ENCODE data around the gene GRAMD1A. TPM values are rescaled to one million over a fixed set of nuclear protein-coding genes. Genes with fewer than 3 reads are reported as not detected.

Gene GRAMD1A
- polyA plus RNA-seq, 1 donor from 2014 or later = 19.0 TPM

DNA sequence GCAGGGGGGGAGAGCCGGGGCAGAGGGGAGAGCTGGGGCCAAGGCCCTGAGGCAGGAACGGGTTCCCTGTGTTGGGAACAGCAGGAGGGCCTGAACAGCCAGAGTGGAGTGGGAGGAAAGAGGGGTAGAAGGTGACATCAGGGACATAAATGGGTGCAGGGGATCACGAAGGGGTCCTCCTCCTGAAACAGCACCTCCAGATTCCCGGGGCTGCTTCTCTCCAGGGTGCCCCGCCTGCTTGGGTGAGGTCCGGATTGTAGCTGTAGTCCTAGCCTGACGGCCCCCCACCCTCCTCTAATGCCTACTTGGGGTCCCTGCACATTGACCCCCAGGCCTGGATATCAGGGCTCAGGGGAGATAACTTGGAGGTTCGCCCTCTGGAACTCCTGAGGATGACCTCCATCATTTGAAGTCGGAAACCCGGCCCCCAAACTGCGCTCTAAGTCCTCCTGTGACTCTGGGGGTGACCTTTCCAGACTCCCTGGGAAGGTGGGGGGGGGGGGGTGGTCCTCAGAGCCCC, 29.7 kb downstream of the GRAMD1A start:
- Histone ChIP-seq H3K9me3 (ENCODE audit: low read length) (no peaks in the 10 kb centered on the region), H3K4me3 (ENCODE audit: low read length) (peak overlapping the region; percentile 62), H3K9me2 (ENCODE audit: insufficient read depth, low read length) (no peaks in the 10 kb centered on the region), H2AFZ (ENCODE audit: low read depth, low read length) (no peak overlapping the region), H3K9ac (ENCODE audit: low read length) (peak overlapping the region; percentile 49), H3K36me3 (ENCODE audit: insufficient read depth, low read length) (no peaks in the 10 kb centered on the region), H3F3A (ENCODE audit: insufficient read depth, low read length, poor library complexity, severe bottlenecking) (no peaks in the 10 kb centered on the region), H4K20me1 (ENCODE audit: insufficient read depth) (no peaks in the 10 kb centered on the region), H3K27ac (ENCODE audit: low read length) (no peak overlapping the region), H3K79me2 (replicated peaks; ENCODE audit: insufficient read depth, low read length) (no peaks in the 10 kb centered on the region), H3K4me2 (ENCODE audit: low read length) (no peak overlapping the region), H3K27me3 (ENCODE audit: insufficient read depth, low read depth, low read length) (peaks cover 25% of the 10 kb centered on the region)
- TF ChIP-seq, protein P1, sequence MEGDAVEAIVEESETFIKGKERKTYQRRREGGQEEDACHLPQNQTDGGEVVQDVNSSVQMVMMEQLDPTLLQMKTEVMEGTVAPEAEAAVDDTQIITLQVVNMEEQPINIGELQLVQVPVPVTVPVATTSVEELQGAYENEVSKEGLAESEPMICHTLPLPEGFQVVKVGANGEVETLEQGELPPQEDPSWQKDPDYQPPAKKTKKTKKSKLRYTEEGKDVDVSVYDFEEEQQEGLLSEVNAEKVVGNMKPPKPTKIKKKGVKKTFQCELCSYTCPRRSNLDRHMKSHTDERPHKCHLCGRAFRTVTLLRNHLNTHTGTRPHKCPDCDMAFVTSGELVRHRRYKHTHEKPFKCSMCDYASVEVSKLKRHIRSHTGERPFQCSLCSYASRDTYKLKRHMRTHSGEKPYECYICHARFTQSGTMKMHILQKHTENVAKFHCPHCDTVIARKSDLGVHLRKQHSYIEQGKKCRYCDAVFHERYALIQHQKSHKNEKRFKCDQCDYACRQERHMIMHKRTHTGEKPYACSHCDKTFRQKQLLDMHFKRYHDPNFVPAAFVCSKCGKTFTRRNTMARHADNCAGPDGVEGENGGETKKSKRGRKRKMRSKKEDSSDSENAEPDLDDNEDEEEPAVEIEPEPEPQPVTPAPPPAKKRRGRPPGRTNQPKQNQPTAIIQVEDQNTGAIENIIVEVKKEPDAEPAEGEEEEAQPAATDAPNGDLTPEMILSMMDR (IDR thresholded peaks at IDR 0.05; ENCODE audit: poor library complexity, severe bottlenecking) = no peak
- TF ChIP-seq EZH2 (IDR thresholded peaks at IDR 0.05; ENCODE audit: borderline replicate concordance, insufficient read depth, low read length, poor library complexity, severe bottlenecking) (no peak), MXI1 (conservative IDR thresholded peaks at IDR 0.05; ENCODE audit: poor library complexity, severe bottlenecking) (no peak), EP300 (conservative IDR thresholded peaks at IDR 0.05; ENCODE audit: poor library complexity, severe bottlenecking) (no peak), TAF1 (IDR thresholded peaks at IDR 0.05; ENCODE audit: low read depth) (no peak), RAD21 (conservative IDR thresholded peaks at IDR 0.05) (no peak), SMC3 (conservative IDR thresholded peaks at IDR 0.05; ENCODE audit: poor library complexity) (no peak), POLR2AphosphoS5 (IDR thresholded peaks at IDR 0.05) (no peak)
- TF ChIP-seq, protein P2, sequence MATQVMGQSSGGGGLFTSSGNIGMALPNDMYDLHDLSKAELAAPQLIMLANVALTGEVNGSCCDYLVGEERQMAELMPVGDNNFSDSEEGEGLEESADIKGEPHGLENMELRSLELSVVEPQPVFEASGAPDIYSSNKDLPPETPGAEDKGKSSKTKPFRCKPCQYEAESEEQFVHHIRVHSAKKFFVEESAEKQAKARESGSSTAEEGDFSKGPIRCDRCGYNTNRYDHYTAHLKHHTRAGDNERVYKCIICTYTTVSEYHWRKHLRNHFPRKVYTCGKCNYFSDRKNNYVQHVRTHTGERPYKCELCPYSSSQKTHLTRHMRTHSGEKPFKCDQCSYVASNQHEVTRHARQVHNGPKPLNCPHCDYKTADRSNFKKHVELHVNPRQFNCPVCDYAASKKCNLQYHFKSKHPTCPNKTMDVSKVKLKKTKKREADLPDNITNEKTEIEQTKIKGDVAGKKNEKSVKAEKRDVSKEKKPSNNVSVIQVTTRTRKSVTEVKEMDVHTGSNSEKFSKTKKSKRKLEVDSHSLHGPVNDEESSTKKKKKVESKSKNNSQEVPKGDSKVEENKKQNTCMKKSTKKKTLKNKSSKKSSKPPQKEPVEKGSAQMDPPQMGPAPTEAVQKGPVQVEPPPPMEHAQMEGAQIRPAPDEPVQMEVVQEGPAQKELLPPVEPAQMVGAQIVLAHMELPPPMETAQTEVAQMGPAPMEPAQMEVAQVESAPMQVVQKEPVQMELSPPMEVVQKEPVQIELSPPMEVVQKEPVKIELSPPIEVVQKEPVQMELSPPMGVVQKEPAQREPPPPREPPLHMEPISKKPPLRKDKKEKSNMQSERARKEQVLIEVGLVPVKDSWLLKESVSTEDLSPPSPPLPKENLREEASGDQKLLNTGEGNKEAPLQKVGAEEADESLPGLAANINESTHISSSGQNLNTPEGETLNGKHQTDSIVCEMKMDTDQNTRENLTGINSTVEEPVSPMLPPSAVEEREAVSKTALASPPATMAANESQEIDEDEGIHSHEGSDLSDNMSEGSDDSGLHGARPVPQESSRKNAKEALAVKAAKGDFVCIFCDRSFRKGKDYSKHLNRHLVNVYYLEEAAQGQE (IDR thresholded peaks at IDR 0.05; ENCODE audit: borderline replicate concordance) = no peak

DNA sequence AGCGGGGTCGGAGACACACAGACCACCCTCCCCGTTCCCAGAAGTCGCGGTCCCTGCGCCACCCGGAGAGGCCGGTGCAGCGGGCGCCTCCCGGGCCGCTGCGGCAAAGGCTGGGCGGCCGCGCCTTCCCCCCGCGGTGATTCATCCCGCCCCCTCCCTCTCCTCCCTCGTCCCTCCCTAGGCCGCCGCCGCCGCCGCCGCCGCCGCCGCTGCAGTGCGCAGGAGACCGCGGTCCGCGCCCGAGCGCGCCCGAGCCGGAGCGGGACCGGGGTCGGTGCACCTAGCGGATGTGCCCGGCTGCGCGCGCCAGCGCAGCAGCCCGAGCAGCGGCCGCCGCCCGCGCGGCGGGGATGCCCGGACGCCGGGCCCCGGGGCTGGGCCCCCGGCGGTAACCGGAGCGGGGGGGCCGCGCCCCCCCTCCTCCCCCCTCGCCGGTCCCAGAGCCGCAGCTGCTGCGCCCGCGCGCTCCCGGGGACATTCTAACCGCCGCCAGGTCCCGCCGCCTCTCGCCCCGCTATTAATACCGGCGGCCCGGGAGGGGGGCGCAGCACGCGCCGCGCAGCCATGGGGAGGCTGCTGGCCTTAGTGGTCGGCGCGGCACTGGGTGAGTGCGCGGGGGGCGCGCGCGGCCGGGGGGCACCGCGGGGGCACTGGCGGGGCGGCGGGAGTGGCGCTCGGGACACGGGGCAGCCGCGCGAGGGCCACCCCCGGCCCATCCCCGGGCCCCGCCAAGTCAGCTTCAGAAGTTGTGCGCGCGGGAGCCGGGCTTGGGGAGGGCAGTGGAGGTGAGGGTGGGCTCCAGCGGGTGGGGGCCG, 30.3 kb downstream of the GRAMD1A start, which contains the start of gene SCN1B:
SCN1B (plus strand) TSS at position 214 of the 815 bp plus-strand sequence; CDS start at position 565, 351 bp downstream.
- H2AFZ ChIP-seq (ENCODE audit: low read depth, low read length) = peak within 1 kb of the TSS; percentile 27
- no peaks in the 10 kb centered on the region for H3K79me2 ChIP-seq (replicated peaks; ENCODE audit: insufficient read depth, low read length)
- no peaks in the 10 kb centered on the region for H3K9me3 ChIP-seq (ENCODE audit: low read length)
- no peaks in the 10 kb centered on the region for H3K36me3 ChIP-seq (ENCODE audit: insufficient read depth, low read length)
- peaks cover 25% of the 10 kb centered on the region for H3K27me3 ChIP-seq (ENCODE audit: insufficient read depth, low read depth, low read length)
- H3K27ac ChIP-seq (ENCODE audit: low read length) = no peak within 1 kb of the TSS
- H3K4me2 ChIP-seq (ENCODE audit: low read length) = peak within 1 kb of the TSS; percentile 59
- peak within 1 kb of the TSS; percentile 73 for H3K4me3 ChIP-seq (ENCODE audit: low read length)
- H3F3A ChIP-seq (ENCODE audit: insufficient read depth, low read length, poor library complexity, severe bottlenecking) = no peaks in the 10 kb centered on the region
- no peaks in the 10 kb centered on the region for H4K20me1 ChIP-seq (ENCODE audit: insufficient read depth)
- H3K9ac ChIP-seq (ENCODE audit: low read length) = peak within 1 kb of the TSS; percentile 49
- TF ChIP-seq SMC3 (conservative IDR thresholded peaks at IDR 0.05; ENCODE audit: poor library complexity) (no peak), EZH2 (IDR thresholded peaks at IDR 0.05; ENCODE audit: borderline replicate concordance, insufficient read depth, low read length, poor library complexity, severe bottlenecking) (no peak), EP300 (conservative IDR thresholded peaks at IDR 0.05; ENCODE audit: poor library complexity, severe bottlenecking) (no peak), TAF1 (IDR thresholded peaks at IDR 0.05; ENCODE audit: low read depth) (no peak), POLR2AphosphoS5 (IDR thresholded peaks at IDR 0.05) (peak; percentile 8), RAD21 (conservative IDR thresholded peaks at IDR 0.05) (no peak)
- TF ChIP-seq, protein P2 (IDR thresholded peaks at IDR 0.05; ENCODE audit: borderline replicate concordance) = no peak
- TF ChIP-seq, protein P1 (IDR thresholded peaks at IDR 0.05; ENCODE audit: poor library complexity, severe bottlenecking) = no peak
- no peaks in the 10 kb centered on the region for H3K9me2 ChIP-seq (ENCODE audit: insufficient read depth, low read length)

All from neural cell (in vitro differentiated cells).